ENCODE results near the gene GPC6.

- no peak for TF ChIP-seq CTCF (IDR thresholded peaks at IDR 0.05 in 2 of 3, conservative IDR thresholded peaks at IDR 0.05 in 1 of 3; ENCODE audit: borderline replicate concordance in 1 of 3, insufficient read depth in 1 of 3, low read depth in 2 of 3, low read length in 2 of 3)
- no peak for TF ChIP-seq SP1 (IDR thresholded peaks at IDR 0.05; ENCODE audit: low read depth)
- no peak for TF ChIP-seq EZH2 (IDR thresholded peaks at IDR 0.05)
- no peak for TF ChIP-seq ZFX (IDR thresholded peaks at IDR 0.05)
- no peak for TF ChIP-seq YY1 (IDR thresholded peaks at IDR 0.05; ENCODE audit: extremely low read depth, insufficient replicate concordance, low read depth, low read length)
- TF ChIP-seq REST (IDR thresholded peaks at IDR 0.05; ENCODE audit: low read depth), result no peak
- no peak for TF ChIP-seq EZH2phosphoT487 (IDR thresholded peaks at IDR 0.05; ENCODE audit: borderline replicate concordance)
Measured at GRCh38 chr13:93806861-93807260, 580.3 kb downstream of the GPC6 start.
